Astrocyte of the spinal cord (primary cell): Measurements from ENCODE around the gene FGF14.

ENCODE experiments used
- DNase-seq: peaks from one replicate; pipeline ENCODE4 v3.0.0; 2011; ENCODE audit warnings: low read depth, low spot score
- H3K4me3 ChIP-seq: 2 replicates; pipeline ENCODE4 v1.5.1; 2011; ENCODE audit warnings: low read depth, mild to moderate bottlenecking, low read length, moderate library complexity
- in situ Hi-C: cut with HindIII; loops from 2 replicates; pipeline ENCODE4 v1.10.0; 2017; ENCODE audit warnings: low sequenced_read_pairs
- TF ChIP-seq, protein P1 (sequence below): IDR thresholded peaks from 2 replicates; pipeline ENCODE4 v1.5.1; 2012; ENCODE audit warnings: low read depth, mild to moderate bottlenecking, low read length, inconsistent platforms

Gene FGF14

DNA sequence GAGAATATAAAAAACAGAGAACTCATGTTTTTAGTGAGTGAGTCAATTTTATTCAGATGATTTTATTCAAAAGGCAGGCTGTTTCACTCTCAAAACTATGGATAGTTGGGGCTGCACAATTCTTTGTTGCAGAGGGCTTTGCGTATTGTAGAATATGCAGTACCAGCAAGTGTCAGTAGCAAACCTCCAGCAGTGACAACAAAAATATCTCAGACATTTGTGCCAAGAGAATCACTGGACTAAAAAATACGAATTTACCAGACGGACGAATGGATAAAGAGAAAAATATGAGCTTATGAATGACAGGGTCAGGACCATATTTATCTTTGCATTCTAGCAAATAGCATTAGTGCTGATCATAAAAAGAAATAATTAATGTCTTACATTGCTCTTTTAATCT lies 359.1 kb downstream of the FGF14 start:
- DNase-seq, result no peak
- TF ChIP-seq, protein P1, sequence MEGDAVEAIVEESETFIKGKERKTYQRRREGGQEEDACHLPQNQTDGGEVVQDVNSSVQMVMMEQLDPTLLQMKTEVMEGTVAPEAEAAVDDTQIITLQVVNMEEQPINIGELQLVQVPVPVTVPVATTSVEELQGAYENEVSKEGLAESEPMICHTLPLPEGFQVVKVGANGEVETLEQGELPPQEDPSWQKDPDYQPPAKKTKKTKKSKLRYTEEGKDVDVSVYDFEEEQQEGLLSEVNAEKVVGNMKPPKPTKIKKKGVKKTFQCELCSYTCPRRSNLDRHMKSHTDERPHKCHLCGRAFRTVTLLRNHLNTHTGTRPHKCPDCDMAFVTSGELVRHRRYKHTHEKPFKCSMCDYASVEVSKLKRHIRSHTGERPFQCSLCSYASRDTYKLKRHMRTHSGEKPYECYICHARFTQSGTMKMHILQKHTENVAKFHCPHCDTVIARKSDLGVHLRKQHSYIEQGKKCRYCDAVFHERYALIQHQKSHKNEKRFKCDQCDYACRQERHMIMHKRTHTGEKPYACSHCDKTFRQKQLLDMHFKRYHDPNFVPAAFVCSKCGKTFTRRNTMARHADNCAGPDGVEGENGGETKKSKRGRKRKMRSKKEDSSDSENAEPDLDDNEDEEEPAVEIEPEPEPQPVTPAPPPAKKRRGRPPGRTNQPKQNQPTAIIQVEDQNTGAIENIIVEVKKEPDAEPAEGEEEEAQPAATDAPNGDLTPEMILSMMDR, result no peak
- no peak overlapping the region for H3K4me3 ChIP-seq
- in situ Hi-C loops, result no loop called here

DNA sequence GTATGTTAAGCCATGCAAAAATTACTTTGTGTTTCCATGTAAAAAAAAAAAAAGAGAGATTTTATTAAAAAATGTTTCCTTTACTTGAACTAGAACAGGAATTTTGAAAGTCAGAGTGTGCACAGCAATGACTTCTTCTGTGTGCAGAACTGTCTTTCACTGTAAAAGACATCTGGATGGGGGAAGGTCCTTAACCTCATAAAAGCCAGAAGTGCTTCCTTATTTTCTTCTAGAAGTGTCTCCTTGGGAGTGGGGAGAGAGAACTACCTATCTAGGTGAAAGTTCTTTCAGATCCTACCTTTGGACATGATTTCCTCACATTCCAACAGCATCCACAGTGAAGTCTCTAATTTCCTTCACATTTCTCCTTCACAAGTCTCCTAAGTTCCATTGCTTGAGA lies 360.3 kb downstream of the FGF14 start:
- in situ Hi-C loops, result no loop called here
- TF ChIP-seq, protein P1, result no peak
- DNase-seq, result no peak
- H3K4me3 ChIP-seq, result no peak overlapping the region

DNA sequence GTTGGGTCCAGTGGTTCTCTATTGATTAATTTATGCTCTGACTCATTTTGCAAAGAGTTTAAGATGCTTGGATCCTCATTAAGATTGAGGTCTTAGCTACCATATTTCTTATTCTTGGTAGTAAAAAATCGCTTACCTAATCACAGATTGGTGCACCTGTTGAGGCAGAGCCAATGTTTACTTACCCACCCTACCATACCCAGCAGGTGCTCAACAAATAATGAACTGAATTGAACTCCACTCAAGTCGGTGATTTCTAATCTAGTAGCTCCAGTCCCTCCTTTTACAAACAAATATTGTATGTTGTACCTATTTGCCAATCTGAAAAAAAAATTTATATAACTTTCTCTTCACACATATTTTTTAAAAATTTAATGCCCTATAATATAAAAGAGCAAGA lies 361.0 kb downstream of the FGF14 start:
- in situ Hi-C loops, result no loop called here
- TF ChIP-seq, protein P1, result no peak
- DNase-seq, result no peak
- no peak overlapping the region for H3K4me3 ChIP-seq

DNA sequence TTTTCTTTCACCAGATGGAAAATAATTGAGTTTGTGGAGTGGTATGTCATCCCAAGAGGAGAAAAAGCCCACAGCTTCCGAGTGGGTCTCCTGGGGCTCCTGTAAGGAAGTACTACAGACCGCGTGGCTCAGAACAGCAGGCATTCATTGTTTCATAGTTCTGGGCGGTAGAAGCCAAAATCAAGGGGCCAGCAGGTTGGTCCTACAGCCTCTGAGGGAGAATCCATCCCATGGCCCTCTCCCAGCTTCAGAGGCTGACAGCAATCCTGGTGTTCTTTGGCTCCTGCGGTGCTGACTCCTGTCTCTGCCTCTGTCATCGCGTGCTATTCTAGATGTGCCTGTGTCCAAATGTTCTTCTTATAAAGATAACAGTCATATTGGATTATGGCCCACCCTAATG lies 362.6 kb downstream of the FGF14 start:
- in situ Hi-C loops, result no loop called here
- DNase-seq, result no peak
- TF ChIP-seq, protein P1, result no peak
- H3K4me3 ChIP-seq, result no peak overlapping the region

DNA sequence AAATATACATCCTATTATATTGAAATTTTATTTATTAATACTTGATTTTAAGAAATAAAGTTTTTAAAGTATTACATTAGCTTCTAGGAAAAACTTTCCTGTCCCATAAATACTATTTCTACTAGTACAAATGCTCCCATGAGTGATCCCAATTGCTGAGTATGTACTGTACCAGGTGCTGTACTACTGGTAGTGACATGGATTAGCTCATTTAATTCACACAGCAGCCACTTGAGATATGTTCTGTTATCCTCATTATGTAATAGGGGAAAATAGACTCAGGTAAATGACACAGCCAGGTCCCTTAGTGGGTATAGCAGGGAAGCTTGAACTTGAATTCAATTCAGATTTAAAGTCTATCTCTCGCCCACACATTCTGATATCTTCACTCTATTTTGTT lies 363.1 kb downstream of the FGF14 start:
- in situ Hi-C loops, result no loop called here
- DNase-seq, result no peak
- TF ChIP-seq, protein P1, result no peak
- H3K4me3 ChIP-seq, result no peak overlapping the region

DNA sequence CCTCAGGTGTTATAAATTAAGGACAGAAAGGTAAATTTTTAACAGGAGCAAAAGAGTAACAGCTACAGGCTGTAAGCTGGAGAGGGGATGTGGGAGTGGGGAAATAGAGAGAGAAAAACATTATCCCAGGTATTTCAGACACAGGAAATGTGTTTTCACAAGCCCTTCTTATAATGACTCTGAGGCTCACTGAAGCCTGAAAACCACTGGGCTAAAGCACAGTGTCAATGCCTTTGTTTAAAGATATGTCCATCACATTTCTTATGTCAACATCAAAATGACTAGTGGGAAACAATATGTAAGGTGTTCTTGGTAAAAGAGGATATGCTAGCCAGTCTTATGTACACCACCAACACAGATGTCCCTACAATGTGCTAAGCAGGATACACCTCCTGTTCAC lies 365.9 kb downstream of the FGF14 start:
- no peak overlapping the region for H3K4me3 ChIP-seq
- no peak for DNase-seq
- TF ChIP-seq, protein P1, result no peak
- in situ Hi-C loops, result no loop called here

DNA sequence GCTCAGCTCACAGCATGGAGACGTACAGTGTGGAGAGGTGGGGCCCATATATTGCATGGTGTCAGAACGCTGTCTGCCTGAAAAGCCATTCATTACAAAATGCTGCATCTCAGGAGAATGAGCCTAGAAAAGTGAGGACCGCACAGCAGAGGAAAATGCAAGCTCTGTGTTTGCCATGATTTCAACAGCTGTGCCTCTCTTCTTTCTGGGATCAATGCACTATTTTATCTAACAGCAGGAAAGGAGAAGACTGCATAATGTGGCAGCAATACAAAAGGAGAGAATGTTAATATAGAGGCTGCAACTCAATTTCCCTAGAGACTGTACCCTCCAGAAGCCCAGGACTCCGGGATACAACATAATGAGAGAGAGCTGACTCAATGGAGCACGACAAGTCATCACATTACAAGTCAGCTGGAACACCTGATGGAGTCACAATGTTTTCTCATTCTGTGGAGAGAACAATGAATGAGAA lies 368.0 kb downstream of the FGF14 start:
- in situ Hi-C loops, result no loop called here
- no peak for DNase-seq

More for the DNA sequence above, 368.0 kb downstream of the FGF14 start:
- no peak overlapping the region for H3K4me3 ChIP-seq
- TF ChIP-seq, protein P1, result no peak
